ENCODE measurements around the gene PCDHGA3. TPM values are rescaled to one million over a fixed set of nuclear protein-coding genes. Genes with fewer than 3 reads are reported as not detected.

PCDHGA3 gene
- total RNA-seq, 1 experiment from 2014 or later, result 0.02 TPM

Other genes starting within 250 kb of the PCDHGA3 start
- gene PCDHB2, start 249.2 kb upstream of the PCDHGA3 start, total RNA-seq (2022; extraction: Qiagen RNA extraction; ENCODE audit: low read depth), result 3.3 to 4.1 TPM (median 3.3 TPM) in 5 replicates
- 0.04 to 0.05 TPM in 2 of 5 replicates, not detected in the others for gene PCDHB3, start 243.4 kb upstream of the PCDHGA3 start, total RNA-seq (2022; extraction: Qiagen RNA extraction; ENCODE audit: low read depth)
- gene PCDHB4, start 222.0 kb upstream of the PCDHGA3 start, total RNA-seq (2022; extraction: Qiagen RNA extraction; ENCODE audit: low read depth), result 0.03 to 0.17 TPM (median 0.05 TPM) in 5 replicates
- 1.2 to 1.9 TPM (median 1.4 TPM) in 5 replicates for gene PCDHB5, start 208.6 kb upstream of the PCDHGA3 start, total RNA-seq (2022; extraction: Qiagen RNA extraction; ENCODE audit: low read depth)
- gene PCDHB6, start 193.8 kb upstream of the PCDHGA3 start, total RNA-seq (2022; extraction: Qiagen RNA extraction; ENCODE audit: low read depth), result 0.85 to 1.3 TPM (median 1.1 TPM) in 5 replicates
- gene PCDHB7, start 171.2 kb upstream of the PCDHGA3 start, total RNA-seq (2022; extraction: Qiagen RNA extraction; ENCODE audit: low read depth), result not detected in 5 replicates
- gene PCDHB8, start 166.0 kb upstream of the PCDHGA3 start, total RNA-seq (2022; extraction: Qiagen RNA extraction; ENCODE audit: low read depth), result 0.24 to 0.35 TPM (median 0.29 TPM) in 5 replicates
- gene PCDHB16, start 161.4 kb upstream of the PCDHGA3 start, total RNA-seq (2022; extraction: Qiagen RNA extraction; ENCODE audit: low read depth), result 0.04 to 0.19 TPM (median 0.06 TPM) in 5 replicates
- gene PCDHB9, start 156.7 kb upstream of the PCDHGA3 start, total RNA-seq (2022; extraction: Qiagen RNA extraction; ENCODE audit: low read depth), result 0.05 to 0.12 TPM in 2 of 5 replicates, not detected in the others
- 0.04 to 0.06 TPM (median 0.05 TPM) in 3 of 5 replicates, not detected in the others for gene PCDHB10, start 151.5 kb upstream of the PCDHGA3 start, total RNA-seq (2022; extraction: Qiagen RNA extraction; ENCODE audit: low read depth)
- 0.07 to 0.12 TPM (median 0.11 TPM) in 3 of 5 replicates, not detected in the others for gene PCDHB11, start 144.2 kb upstream of the PCDHGA3 start, total RNA-seq (2022; extraction: Qiagen RNA extraction; ENCODE audit: low read depth)
- gene PCDHB12, start 135.1 kb upstream of the PCDHGA3 start, total RNA-seq (2022; extraction: Qiagen RNA extraction; ENCODE audit: low read depth), result 0.02 TPM in 1 of 5 replicates, not detected in the others
- gene PCDHB13, start 129.9 kb upstream of the PCDHGA3 start, total RNA-seq (2022; extraction: Qiagen RNA extraction; ENCODE audit: low read depth), result 0.05 to 0.09 TPM (median 0.06 TPM) in 5 replicates
- 0.05 to 0.15 TPM (median 0.08 TPM) in 5 replicates for gene PCDHB14, start 120.5 kb upstream of the PCDHGA3 start, total RNA-seq (2022; extraction: Qiagen RNA extraction; ENCODE audit: low read depth)
- 0.05 to 0.06 TPM in 2 of 5 replicates, not detected in the others for gene PCDHB15, start 98.4 kb upstream of the PCDHGA3 start, total RNA-seq (2022; extraction: Qiagen RNA extraction; ENCODE audit: low read depth)
- not detected in 5 replicates for gene SLC25A2, start 39.8 kb upstream of the PCDHGA3 start, total RNA-seq (2022; extraction: Qiagen RNA extraction; ENCODE audit: low read depth)
- 67.8 to 84.2 TPM (median 73.3 TPM) in 5 replicates for gene TAF7, start 23.0 kb upstream of the PCDHGA3 start, total RNA-seq (2022; extraction: Qiagen RNA extraction; ENCODE audit: low read depth)
- gene PCDHGA1, start 13.3 kb upstream of the PCDHGA3 start, total RNA-seq (2022; extraction: Qiagen RNA extraction; ENCODE audit: low read depth), result 0.37 to 0.48 TPM (median 0.40 TPM) in 5 replicates
- gene PCDHGA2, start 5.1 kb upstream of the PCDHGA3 start, total RNA-seq (2022; extraction: Qiagen RNA extraction; ENCODE audit: low read depth), result 0.66 to 0.87 TPM (median 0.76 TPM) in 5 replicates
- gene PCDHGB1, start 6.3 kb downstream of the PCDHGA3 start, total RNA-seq (2022; extraction: Qiagen RNA extraction; ENCODE audit: low read depth), result 1.6 to 2.1 TPM (median 1.8 TPM) in 5 replicates
- 0.09 to 0.17 TPM (median 0.14 TPM) in 5 replicates for gene PCDHGA4, start 11.2 kb downstream of the PCDHGA3 start, total RNA-seq (2022; extraction: Qiagen RNA extraction; ENCODE audit: low read depth)
- 0.09 to 0.20 TPM (median 0.14 TPM) in 4 of 5 replicates, not detected in the other for gene PCDHGB2, start 16.2 kb downstream of the PCDHGA3 start, total RNA-seq (2022; extraction: Qiagen RNA extraction; ENCODE audit: low read depth)
- gene PCDHGA5, start 20.3 kb downstream of the PCDHGA3 start, total RNA-seq (2022; extraction: Qiagen RNA extraction; ENCODE audit: low read depth), result 0.07 to 0.22 TPM (median 0.18 TPM) in 5 replicates
- 0.19 to 0.37 TPM (median 0.31 TPM) in 5 replicates for gene PCDHGB3, start 26.4 kb downstream of the PCDHGA3 start, total RNA-seq (2022; extraction: Qiagen RNA extraction; ENCODE audit: low read depth)
- 0.19 to 0.39 TPM (median 0.26 TPM) in 5 replicates for gene PCDHGA6, start 30.1 kb downstream of the PCDHGA3 start, total RNA-seq (2022; extraction: Qiagen RNA extraction; ENCODE audit: low read depth)
- gene PCDHGA7, start 38.9 kb downstream of the PCDHGA3 start, total RNA-seq (2022; extraction: Qiagen RNA extraction; ENCODE audit: low read depth), result 0.84 to 1.3 TPM (median 1.1 TPM) in 5 replicates
- gene PCDHGB4, start 43.9 kb downstream of the PCDHGA3 start, total RNA-seq (2022; extraction: Qiagen RNA extraction; ENCODE audit: low read depth), result 0.77 to 1.0 TPM (median 0.88 TPM) in 5 replicates
- gene PCDHGA8, start 48.8 kb downstream of the PCDHGA3 start, total RNA-seq (2022; extraction: Qiagen RNA extraction; ENCODE audit: low read depth), result 0.02 to 0.03 TPM (median 0.02 TPM) in 3 of 5 replicates, not detected in the others
- 2.3 to 2.7 TPM (median 2.6 TPM) in 5 replicates for gene PCDHGB5, start 54.1 kb downstream of the PCDHGA3 start, total RNA-seq (2022; extraction: Qiagen RNA extraction; ENCODE audit: low read depth)
- gene PCDHGA9, start 58.9 kb downstream of the PCDHGA3 start, total RNA-seq (2022; extraction: Qiagen RNA extraction; ENCODE audit: low read depth), result 0.04 to 0.09 TPM (median 0.06 TPM) in 4 of 5 replicates, not detected in the other
- 0.09 to 0.23 TPM (median 0.13 TPM) in 5 replicates for gene PCDHGB6, start 64.2 kb downstream of the PCDHGA3 start, total RNA-seq (2022; extraction: Qiagen RNA extraction; ENCODE audit: low read depth)
- 0.03 TPM in 1 of 5 replicates, not detected in the others for gene PCDHGA10, start 69.2 kb downstream of the PCDHGA3 start, total RNA-seq (2022; extraction: Qiagen RNA extraction; ENCODE audit: low read depth)
- gene PCDHGB7, start 73.8 kb downstream of the PCDHGA3 start, total RNA-seq (2022; extraction: Qiagen RNA extraction; ENCODE audit: low read depth), result 0.06 to 0.08 TPM (median 0.06 TPM) in 4 of 5 replicates, not detected in the other
- gene PCDHGA11, start 77.2 kb downstream of the PCDHGA3 start, total RNA-seq (2022; extraction: Qiagen RNA extraction; ENCODE audit: low read depth), result not detected in 5 replicates
- gene PCDHGA12, start 86.7 kb downstream of the PCDHGA3 start, total RNA-seq (2022; extraction: Qiagen RNA extraction; ENCODE audit: low read depth), result 0.02 to 0.03 TPM in 2 of 5 replicates, not detected in the others
- 5.7 to 7.4 TPM (median 6.8 TPM) in 5 replicates for gene PCDHGC3, start 132.1 kb downstream of the PCDHGA3 start, total RNA-seq (2022; extraction: Qiagen RNA extraction; ENCODE audit: low read depth)
- gene PCDHGC4, start 141.2 kb downstream of the PCDHGA3 start, total RNA-seq (2022; extraction: Qiagen RNA extraction; ENCODE audit: low read depth), result not detected in 5 replicates
- gene PCDHGC5, start 145.3 kb downstream of the PCDHGA3 start, total RNA-seq (2022; extraction: Qiagen RNA extraction; ENCODE audit: low read depth), result 0.05 TPM in 1 of 5 replicates, not detected in the others

Measured in A549 treated with DMSO at 1 μM for 4 hours (cell line).